ENCODE measurements around the gene GDPD3. TPM values are rescaled to one million over a fixed set of nuclear protein-coding genes. Genes with fewer than 3 reads are reported as not detected.
A peak's percentile ranks its signal among the peaks of the same experiment; 100 is the strongest.

Gene GDPD3
- total RNA-seq (10 to 100 TPM; 31.5 to 37.2 TPM), polyA plus RNA-seq (under 1 TPM in 1 of 2 donors, not detected in 1; 0.25 TPM)

- Mint-ChIP-seq H3K36me3 (peaks cover 8 to 18% of the 10 kb centered on the region in 2 donors), H3K27ac (peak within 1 kb of the TSS in 4 of 7 donors; percentile 55 to 90 (median 70)), H3K4me1 (peaks cover 11 to 25% (median 17%) of the 10 kb centered on the region in 4 donors), H3K27me3 (no peaks in the 10 kb centered on the region), H3K4me3 (peak within 1 kb of the TSS in 3 of 8 donors; percentile 38 to 71 (median 56)), H3K9me3 (no peaks in the 10 kb centered on the region)
- ChIA-PET POLR2A (ENCODE audit: partially characterized antibody) (interaction anchor here (1.0 to 9.9 kb wide), 6 partner anchors 10 to 295 kb away, joined by 4 to 120 read pairs (median 14); partner anchors contain the start of genes CORO1A, MAPK3, TBX6 and YPEL3), CTCF (ENCODE audit: partially characterized antibody) (interaction anchor here (1.2 to 2.3 kb wide), 5 partner anchors 11 to 296 kb away, joined by 4 to 11 read pairs (median 5); partner anchors contain the start of gene TBX6)
- Histone ChIP-seq H3K9me3 (ENCODE audit: control insufficient read depth in 1 of 2, low read length in 2 of 2) (no peaks in the 10 kb centered on the region), H3K36me3 (ENCODE audit: insufficient read depth, low read length) (peaks cover 25% of the 10 kb centered on the region), H3K4me1 (ENCODE audit: insufficient read depth, low read length) (peaks cover 27% of the 10 kb centered on the region), H3K4me3 (ENCODE audit: low read length in 2 of 2) (no peak within 1 kb of the TSS), H3K27me3 (ENCODE audit: insufficient read depth, low read length) (no peaks in the 10 kb centered on the region), H3K27ac (ENCODE audit: low read depth, low read length) (no peak within 1 kb of the TSS)
- intact Hi-C loops (cut with micrococcal nuclease) = no loop called here
- no peak for DNase-seq
These were observed at the start of gene GDPD3 for GRCh38 chr16:30113031-30113710. GDPD3 (minus strand) TSS chr16:30113537; CDS start chr16:30113478, 59 bp downstream.

GRCh38 chr16:30157214-30157613 is 43.9 kb upstream of the GDPD3 start:
- Mint-ChIP-seq H3K4me3 (no peak overlapping the region), H3K27ac (no peak overlapping the region), H3K36me3 (no peaks in the 10 kb centered on the region), H3K27me3 (no peaks in the 10 kb centered on the region), H3K9me3 (no peaks in the 10 kb centered on the region), H3K4me1 (peaks cover under 1 to 7% (median under 1%) of the 10 kb centered on the region in 4 donors)
- no peaks in the 10 kb centered on the region for H3K36me3 ChIP-seq (ENCODE audit: insufficient read depth, low read length)
- CTCF ChIA-PET (ENCODE audit: partially characterized antibody) = interaction anchor here (1.0 kb wide), 1 partner anchor 26 kb away, joined by 3 read pairs; the partner anchor contains the start of gene CORO1A
- H3K9me3 ChIP-seq (ENCODE audit: control insufficient read depth in 1 of 2, low read length in 2 of 2) = no peaks in the 10 kb centered on the region
- H3K4me1 ChIP-seq (ENCODE audit: insufficient read depth, low read length) = no peaks in the 10 kb centered on the region
- DNase-seq = no peak
- no peaks in the 10 kb centered on the region for H3K27me3 ChIP-seq (ENCODE audit: insufficient read depth, low read length)
- POLR2A ChIA-PET (ENCODE audit: partially characterized antibody) = interaction anchor here (0.6 to 1.1 kb wide), 3 partner anchors 26 to 34 kb away, joined by 3 to 5 read pairs (median 4); partner anchors contain the start of genes CORO1A and MAPK3
- H3K27ac ChIP-seq (ENCODE audit: low read depth, low read length) = no peak overlapping the region
- H3K4me3 ChIP-seq (ENCODE audit: low read length in 2 of 2) = no peak overlapping the region
- intact Hi-C loops (cut with micrococcal nuclease) = no loop called here

- ChIA-PET POLR2A (ENCODE audit: partially characterized antibody) (no interaction called here), CTCF (ENCODE audit: partially characterized antibody) (interaction anchor here (1.8 kb wide), 1 partner anchor 12 kb away, joined by 4 read pairs; no protein-coding TSS in a partner anchor)
- intact Hi-C loops (cut with micrococcal nuclease) = no loop called here
- Mint-ChIP-seq H3K36me3 (no peaks in the 10 kb centered on the region), H3K27me3 (no peaks in the 10 kb centered on the region), H3K9me3 (peaks cover 0 to 6% (median under 1%) of the 10 kb centered on the region in 8 donors), H3K4me3 (no peak overlapping the region), H3K27ac (no peak overlapping the region), H3K4me1 (no peaks in the 10 kb centered on the region)
- no peak overlapping the region for H3K4me3 ChIP-seq (ENCODE audit: low read length in 2 of 2)
- no peaks in the 10 kb centered on the region for H3K36me3 ChIP-seq (ENCODE audit: insufficient read depth, low read length)
- H3K9me3 ChIP-seq (ENCODE audit: control insufficient read depth in 1 of 2, low read length in 2 of 2) = no peaks in the 10 kb centered on the region
- no peaks in the 10 kb centered on the region for H3K27me3 ChIP-seq (ENCODE audit: insufficient read depth, low read length)
- no peak overlapping the region for H3K27ac ChIP-seq (ENCODE audit: low read depth, low read length)
- DNase-seq = no peak
- H3K4me1 ChIP-seq (ENCODE audit: insufficient read depth, low read length) = no peaks in the 10 kb centered on the region
These were observed 41.9 kb upstream of the GDPD3 start for GRCh38 chr16:30155188-30155587.

GRCh38 chr16:30152517-30152916 is 39.2 kb upstream of the GDPD3 start:
- peaks cover 0 to 21% (median 9%) of the 10 kb centered on the region in 8 donors for H3K9me3 Mint-ChIP-seq
- no peaks in the 10 kb centered on the region for H3K36me3 Mint-ChIP-seq
- H3K27me3 Mint-ChIP-seq = no peaks in the 10 kb centered on the region
- ChIA-PET CTCF (ENCODE audit: partially characterized antibody) (no interaction called here), POLR2A (ENCODE audit: partially characterized antibody) (interaction anchor here (1.4 kb wide), 1 partner anchor 31 kb away, joined by 4 read pairs; the partner anchor contains the start of gene CORO1A)
- no peak overlapping the region for H3K27ac ChIP-seq (ENCODE audit: low read depth, low read length)
- intact Hi-C loops (cut with micrococcal nuclease) = no loop called here
- H3K27ac Mint-ChIP-seq = no peak overlapping the region
- H3K9me3 ChIP-seq (ENCODE audit: control insufficient read depth in 1 of 2, low read length in 2 of 2) = peaks cover 0 to 6% of the 10 kb centered on the region in 2 donors
- H3K4me1 ChIP-seq (ENCODE audit: insufficient read depth, low read length) = no peaks in the 10 kb centered on the region
- no peak for DNase-seq
- no peaks in the 10 kb centered on the region for H3K27me3 ChIP-seq (ENCODE audit: insufficient read depth, low read length)
- H3K4me3 Mint-ChIP-seq = no peak overlapping the region
- H3K4me3 ChIP-seq (ENCODE audit: low read length in 2 of 2) = no peak overlapping the region
- no peaks in the 10 kb centered on the region for H3K36me3 ChIP-seq (ENCODE audit: insufficient read depth, low read length)
- H3K4me1 Mint-ChIP-seq = no peaks in the 10 kb centered on the region

GRCh38 chr16:30151091-30151490 is 37.8 kb upstream of the GDPD3 start:
- H3K27me3 ChIP-seq (ENCODE audit: insufficient read depth, low read length) = no peaks in the 10 kb centered on the region
- no peak overlapping the region for H3K4me3 ChIP-seq (ENCODE audit: low read length in 2 of 2)
- intact Hi-C loops (cut with micrococcal nuclease) = no loop called here
- ChIA-PET POLR2A (ENCODE audit: partially characterized antibody) (no interaction called here), CTCF (ENCODE audit: partially characterized antibody) (interaction anchor here (0.6 to 1.0 kb wide), 4 partner anchors 129 to 258 kb away, joined by 3 read pairs; no protein-coding TSS in a partner anchor)
- Mint-ChIP-seq H3K4me3 (no peak overlapping the region), H3K27me3 (no peaks in the 10 kb centered on the region), H3K4me1 (no peaks in the 10 kb centered on the region), H3K27ac (no peak overlapping the region), H3K36me3 (no peaks in the 10 kb centered on the region), H3K9me3 (peaks cover 0 to 21% (median 9%) of the 10 kb centered on the region in 8 donors)
- H3K9me3 ChIP-seq (ENCODE audit: control insufficient read depth in 1 of 2, low read length in 2 of 2) = peaks cover 0 to 6% of the 10 kb centered on the region in 2 donors
- no peak for DNase-seq
- H3K27ac ChIP-seq (ENCODE audit: low read depth, low read length) = no peak overlapping the region
- H3K36me3 ChIP-seq (ENCODE audit: insufficient read depth, low read length) = no peaks in the 10 kb centered on the region
- no peaks in the 10 kb centered on the region for H3K4me1 ChIP-seq (ENCODE audit: insufficient read depth, low read length)

GRCh38 chr16:30149250-30149930 is 36.1 kb upstream of the GDPD3 start:
- Histone ChIP-seq H3K4me3 (ENCODE audit: low read length in 2 of 2) (no peak overlapping the region), H3K27me3 (ENCODE audit: insufficient read depth, low read length) (no peaks in the 10 kb centered on the region), H3K27ac (ENCODE audit: low read depth, low read length) (no peak overlapping the region), H3K4me1 (ENCODE audit: insufficient read depth, low read length) (no peaks in the 10 kb centered on the region), H3K9me3 (ENCODE audit: control insufficient read depth in 1 of 2, low read length in 2 of 2) (peaks cover 0 to 6% of the 10 kb centered on the region in 2 donors), H3K36me3 (ENCODE audit: insufficient read depth, low read length) (no peaks in the 10 kb centered on the region)
- ChIA-PET CTCF (ENCODE audit: partially characterized antibody) (no interaction called here), POLR2A (ENCODE audit: partially characterized antibody) (no interaction called here)
- Mint-ChIP-seq H3K4me1 (peaks cover 0 to 5% (median 0%) of the 10 kb centered on the region in 4 donors), H3K9me3 (peaks cover 0 to 21% (median 9%) of the 10 kb centered on the region in 8 donors), H3K27me3 (no peaks in the 10 kb centered on the region), H3K4me3 (no peak overlapping the region), H3K36me3 (no peaks in the 10 kb centered on the region), H3K27ac (no peak overlapping the region)
- no peak for DNase-seq
- intact Hi-C loops (cut with micrococcal nuclease) = no loop called here
